NCI-H2029 (cell line): ENCODE results near the gene FSCN2.

Experiments
- DNase-seq: peaks from one replicate; lab custom pipeline; 2025; lab: John Stamatoyannopoulos, UW

The FSCN2 gene

GRCh38 chr17:81556175-81556691 lies 28.1 kb downstream of the FSCN2 start:
- no peak for DNase-seq

GRCh38 chr17:81556863-81557262 lies 28.7 kb downstream of the FSCN2 start:
- no peak for DNase-seq

- no peak for DNase-seq
Measured at GRCh38 chr17:81557276-81558114, 29.3 kb downstream of the FSCN2 start.

GRCh38 chr17:81558115-81558468 lies 29.9 kb downstream of the FSCN2 start:
- no peak for DNase-seq

- DNase-seq, result no peak
Measured at GRCh38 chr17:81558941-81559806, 31.0 kb downstream of the FSCN2 start.

- DNase-seq, result no peak
Measured at GRCh38 chr17:81561494-81561885, 33.3 kb downstream of the FSCN2 start.

- no peak for DNase-seq
Measured at GRCh38 chr17:81563861-81564586, 35.8 kb downstream of the FSCN2 start.

- DNase-seq, result no peak
Measured at GRCh38 chr17:81564778-81565177, 36.6 kb downstream of the FSCN2 start.

GRCh38 chr17:81565231-81565630 lies 37.1 kb downstream of the FSCN2 start:
- DNase-seq, result no peak

GRCh38 chr17:81566461-81567126 lies 38.4 kb downstream of the FSCN2 start:
- DNase-seq, result peak; percentile 64

- no peak for DNase-seq
Measured at GRCh38 chr17:81567191-81567590, 39.0 kb downstream of the FSCN2 start.

- no peak for DNase-seq
Measured at GRCh38 chr17:81568416-81568815, 40.2 kb downstream of the FSCN2 start.

GRCh38 chr17:81569986-81570514 lies 41.9 kb downstream of the FSCN2 start:
- no peak for DNase-seq

GRCh38 chr17:81570964-81571363 lies 42.8 kb downstream of the FSCN2 start:
- no peak for DNase-seq

GRCh38 chr17:81572563-81573168 lies 44.5 kb downstream of the FSCN2 start:
- no peak for DNase-seq

- no peak for DNase-seq
Measured at GRCh38 chr17:81573794-81574642, 45.8 kb downstream of the FSCN2 start.

- DNase-seq, result no peak
Measured at GRCh38 chr17:81574643-81574956, 46.4 kb downstream of the FSCN2 start.

- no peak for DNase-seq
Measured at GRCh38 chr17:81575836-81576235, 47.7 kb downstream of the FSCN2 start.

GRCh38 chr17:81576621-81577277 lies 48.6 kb downstream of the FSCN2 start:
- no peak for DNase-seq
